CD4-positive, CD25-positive, alpha-beta regulatory T cell (primary cell): Measurements from ENCODE around the gene CCDC192. TPM values are rescaled to one million over a fixed set of nuclear protein-coding genes. Genes with fewer than 3 reads are reported as not detected.

Source experiments
- ATAC-seq, 2 donors: fragments of 150-1000 bp; cut with Tn5 transposase; one replicate each; pipeline ENCODE4 v1.10.0; 2021; ENCODE audit warnings: low read depth in 2 of 2, moderate number of reproducible peaks in 2 of 2, moderate library complexity in 1 of 2
- DNase-seq, 3 donors: peaks; one replicate each; pipeline versions ENCODE4 v3.0.0 to v3.0.0-alpha.2; 2012 to 2022; ENCODE audit warnings: mixed read lengths in 1 of 3
- H3K27ac ChIP-seq: one replicate; pipeline ENCODE4 v1.7.0; 2013; ENCODE audit warnings: mild to moderate bottlenecking, low read length; ENCODE audit not compliant: insufficient read depth, poor library complexity, severe bottlenecking
- H3K27me3 ChIP-seq: one replicate; pipeline ENCODE4 v1.7.0; 2013; ENCODE audit warnings: low read length; ENCODE audit not compliant: control insufficient read depth, insufficient read depth
- H3K36me3 ChIP-seq: one replicate; pipeline ENCODE4 v1.7.0; 2013; ENCODE audit warnings: mild to moderate bottlenecking, low read length, moderate library complexity; ENCODE audit not compliant: control insufficient read depth, insufficient read depth
- H3K4me1 ChIP-seq: 2 replicates; pipeline ENCODE4 v1.7.0; 2013; ENCODE audit warnings: mild to moderate bottlenecking, low read length; ENCODE audit not compliant: insufficient read depth, control insufficient read depth, poor library complexity, severe bottlenecking
- H3K4me3 ChIP-seq: one replicate; pipeline ENCODE4 v1.7.0; 2013; ENCODE audit warnings: low read depth, mild to moderate bottlenecking, low read length, moderate library complexity
- H3K9me3 ChIP-seq, 2 experiments: 1 replicate in 1 of 2; 2 replicates in 1 of 2; pipeline ENCODE4 v1.7.0; 2013; ENCODE audit warnings: low read length in 2 of 2, mild to moderate bottlenecking in 1 of 2, moderate library complexity in 1 of 2; ENCODE audit not compliant: control insufficient read depth in 2 of 2
- H3K27ac Mint-ChIP-seq, 3 donors: one replicate each; pipeline ENCODE4 v1.8.0; 2020 to 2022; ENCODE audit warnings: mild to moderate bottlenecking in 3 of 3, mixed read lengths in 3 of 3, moderate library complexity in 2 of 3
- H3K27me3 Mint-ChIP-seq: one replicate; pipeline ENCODE4 v1.8.0; 2022; ENCODE audit warnings: mild to moderate bottlenecking, mixed read lengths
- H3K36me3 Mint-ChIP-seq: one replicate; pipeline ENCODE4 v1.8.0; 2020; ENCODE audit warnings: mixed read lengths
- H3K4me1 Mint-ChIP-seq, 4 donors: one replicate each; pipeline ENCODE4 v1.8.0; 2020 to 2022; ENCODE audit warnings: mixed read lengths in 4 of 4, mild to moderate bottlenecking in 1 of 4
- H3K4me3 Mint-ChIP-seq, 4 donors: one replicate each; pipeline ENCODE4 v1.8.0; 2020 to 2022; ENCODE audit warnings: mild to moderate bottlenecking in 4 of 4, mixed read lengths in 4 of 4, moderate library complexity in 3 of 4
- H3K9me3 Mint-ChIP-seq, 7 donors: one replicate each; pipeline ENCODE4 v1.8.0; 2020 to 2022; ENCODE audit warnings: mixed read lengths in 7 of 7, mild to moderate bottlenecking in 3 of 7, moderate library complexity in 2 of 7
- polyA plus RNA-seq, 4 donors: library from polyadenylated mRNA; unstranded; fragments of 300-500 nt; fragmentation: Illumina TruSeq; gene quantifications; one replicate each; pipeline ENCODE4 v1.2.3, GENCODE V29; 2021
- total RNA-seq: library from RNA; stranded (reverse); gene quantifications from one replicate; pipeline ENCODE4 v1.2.3, GENCODE V29; 2022

CCDC192 gene
- total and polyA plus RNA-seq, 5 donors from 2014 or later: 0.37 TPM; not detected in 4

- Histone ChIP-seq H3K36me3 (no peaks in the 10 kb centered on the region), H3K4me1 (no peaks in the 10 kb centered on the region), H3K9me3 (no peaks in the 10 kb centered on the region), H3K27me3 (no peaks in the 10 kb centered on the region), H3K27ac (no peak overlapping the region), H3K4me3 (no peak overlapping the region)
- Mint-ChIP-seq H3K27me3 (peaks cover 10% of the 10 kb centered on the region), H3K36me3 (no peaks in the 10 kb centered on the region), H3K27ac (no peak overlapping the region), H3K9me3 (peaks cover 0 to 3% (median 0%) of the 10 kb centered on the region in 7 donors), H3K4me3 (no peak overlapping the region), H3K4me1 (no peaks in the 10 kb centered on the region)
- DNase-seq (no peak), ATAC-seq (no peak)
These were observed 220.8 kb downstream of the CCDC192 start for GRCh38 chr5:127923804-127924570.

GRCh38 chr5:127924606-127925005 is 221.4 kb downstream of the CCDC192 start:
- H3K27me3 ChIP-seq: no peaks in the 10 kb centered on the region
- Mint-ChIP-seq H3K27me3 (peaks cover 10% of the 10 kb centered on the region), H3K9me3 (peaks cover 0 to 3% (median 0%) of the 10 kb centered on the region in 7 donors), H3K4me3 (no peak overlapping the region), H3K4me1 (no peaks in the 10 kb centered on the region), H3K27ac (no peak overlapping the region), H3K36me3 (no peaks in the 10 kb centered on the region)
- H3K27ac ChIP-seq: no peak overlapping the region
- no peaks in the 10 kb centered on the region for H3K9me3 ChIP-seq
- no peaks in the 10 kb centered on the region for H3K4me1 ChIP-seq
- H3K4me3 ChIP-seq: no peak overlapping the region
- no peaks in the 10 kb centered on the region for H3K36me3 ChIP-seq
- DNase-seq (no peak), ATAC-seq (no peak)

- Mint-ChIP-seq H3K4me3 (no peak overlapping the region), H3K27me3 (peaks cover 14% of the 10 kb centered on the region), H3K27ac (no peak overlapping the region), H3K4me1 (no peaks in the 10 kb centered on the region), H3K9me3 (peaks cover 0 to 3% (median 0%) of the 10 kb centered on the region in 7 donors), H3K36me3 (no peaks in the 10 kb centered on the region)
- Histone ChIP-seq H3K4me1 (no peaks in the 10 kb centered on the region), H3K9me3 (no peaks in the 10 kb centered on the region), H3K4me3 (no peak overlapping the region), H3K27me3 (no peaks in the 10 kb centered on the region), H3K36me3 (no peaks in the 10 kb centered on the region), H3K27ac (no peak overlapping the region)
- DNase-seq (no peak), ATAC-seq (no peak)
These were observed 222.7 kb downstream of the CCDC192 start for GRCh38 chr5:127925916-127926315.

GRCh38 chr5:127926974-127927373 is 223.8 kb downstream of the CCDC192 start:
- no peak overlapping the region for H3K27ac ChIP-seq
- ATAC-seq (no peak), DNase-seq (no peak)
- H3K4me3 ChIP-seq: no peak overlapping the region
- Mint-ChIP-seq H3K27me3 (peaks cover 14% of the 10 kb centered on the region), H3K36me3 (no peaks in the 10 kb centered on the region), H3K9me3 (peaks cover 0 to 3% (median 0%) of the 10 kb centered on the region in 7 donors), H3K27ac (no peak overlapping the region), H3K4me1 (no peaks in the 10 kb centered on the region), H3K4me3 (no peak overlapping the region)
- no peaks in the 10 kb centered on the region for H3K4me1 ChIP-seq
- no peaks in the 10 kb centered on the region for H3K27me3 ChIP-seq
- H3K9me3 ChIP-seq: no peaks in the 10 kb centered on the region
- no peaks in the 10 kb centered on the region for H3K36me3 ChIP-seq

- Mint-ChIP-seq H3K4me3 (no peak overlapping the region), H3K36me3 (no peaks in the 10 kb centered on the region), H3K27ac (no peak overlapping the region), H3K27me3 (peaks cover 14% of the 10 kb centered on the region), H3K4me1 (no peaks in the 10 kb centered on the region), H3K9me3 (peaks cover 0 to 3% (median 0%) of the 10 kb centered on the region in 7 donors)
- no peak overlapping the region for H3K4me3 ChIP-seq
- ATAC-seq: no peak
- no peaks in the 10 kb centered on the region for H3K9me3 ChIP-seq
- DNase-seq: no peak
- no peak overlapping the region for H3K27ac ChIP-seq
- no peaks in the 10 kb centered on the region for H3K36me3 ChIP-seq
- H3K4me1 ChIP-seq: no peaks in the 10 kb centered on the region
- no peaks in the 10 kb centered on the region for H3K27me3 ChIP-seq
These were observed 224.9 kb downstream of the CCDC192 start for GRCh38 chr5:127928053-127928452.

- no peaks in the 10 kb centered on the region for H3K36me3 Mint-ChIP-seq
These were observed 227.1 kb downstream of the CCDC192 start for GRCh38 chr5:127930311-127930710.

GRCh38 chr5:127931396-127931795 is 228.2 kb downstream of the CCDC192 start:
- Histone ChIP-seq H3K36me3 (no peaks in the 10 kb centered on the region), H3K4me1 (no peaks in the 10 kb centered on the region), H3K27ac (no peak overlapping the region), H3K4me3 (no peak overlapping the region), H3K27me3 (no peaks in the 10 kb centered on the region), H3K9me3 (no peaks in the 10 kb centered on the region)
- H3K27ac Mint-ChIP-seq: no peak overlapping the region
- no peak overlapping the region for H3K4me3 Mint-ChIP-seq
- H3K36me3 Mint-ChIP-seq: no peaks in the 10 kb centered on the region
- peaks cover 9% of the 10 kb centered on the region for H3K27me3 Mint-ChIP-seq
- ATAC-seq (no peak), DNase-seq (no peak)
- H3K9me3 Mint-ChIP-seq: peaks cover 0 to under 1% (median 0%) of the 10 kb centered on the region in 7 donors
- H3K4me1 Mint-ChIP-seq: no peaks in the 10 kb centered on the region

More at GRCh38 chr5:127930311-127930710, 227.1 kb downstream of the CCDC192 start:
- ATAC-seq (no peak), DNase-seq (no peak)
- no peaks in the 10 kb centered on the region for H3K4me1 ChIP-seq
- Mint-ChIP-seq H3K4me3 (no peak overlapping the region), H3K27ac (no peak overlapping the region), H3K9me3 (peaks cover 0 to 3% (median 0%) of the 10 kb centered on the region in 7 donors), H3K4me1 (no peaks in the 10 kb centered on the region), H3K27me3 (peaks cover 9% of the 10 kb centered on the region)
- no peaks in the 10 kb centered on the region for H3K36me3 ChIP-seq
- no peaks in the 10 kb centered on the region for H3K9me3 ChIP-seq
- H3K27ac ChIP-seq: no peak overlapping the region
- H3K4me3 ChIP-seq: no peak overlapping the region
- no peaks in the 10 kb centered on the region for H3K27me3 ChIP-seq

- Mint-ChIP-seq H3K4me3 (no peak overlapping the region), H3K27ac (no peak overlapping the region), H3K36me3 (no peaks in the 10 kb centered on the region), H3K9me3 (no peaks in the 10 kb centered on the region), H3K27me3 (peaks cover 4% of the 10 kb centered on the region), H3K4me1 (no peaks in the 10 kb centered on the region)
- Histone ChIP-seq H3K27ac (no peak overlapping the region), H3K4me3 (no peak overlapping the region), H3K4me1 (no peaks in the 10 kb centered on the region), H3K27me3 (no peaks in the 10 kb centered on the region), H3K9me3 (no peaks in the 10 kb centered on the region), H3K36me3 (no peaks in the 10 kb centered on the region)
- ATAC-seq: no peak
- DNase-seq: no peak
These were observed 230.2 kb downstream of the CCDC192 start for GRCh38 chr5:127933348-127933747.
